Loucy (cell line): ENCODE results near the gene DDOST.

Experiments
- H2AFZ ChIP-seq: fragments of 200-600 bp; sonication (generic); 2 replicates; pipeline ENCODE4 v1.6.0; 2016; ENCODE audit warnings: antibody characterized with exemption, mild to moderate bottlenecking, low read length, moderate library complexity
- H3F3A ChIP-seq: fragments of 200-600 bp; 2 replicates; pipeline ENCODE4 v1.6.0; 2016; ENCODE audit warnings: antibody characterized with exemption, low read depth, mild to moderate bottlenecking
- H3K27me3 ChIP-seq: fragments of 200-600 bp; sonication (generic); 2 replicates; pipeline ENCODE4 v1.6.1; 2014; ENCODE audit warnings: low read length, mild to moderate bottlenecking; ENCODE audit not compliant: insufficient read depth, poor library complexity, severe bottlenecking
- H3K36me3 ChIP-seq: fragments of 200-600 bp; sonication (generic); 2 replicates; pipeline ENCODE4 v1.6.1; 2016; ENCODE audit warnings: low read length; ENCODE audit not compliant: insufficient read depth
- H3K4me1 ChIP-seq: fragments of 200-600 bp; sonication (generic); 2 replicates; pipeline ENCODE4 v1.5.1; 2014; ENCODE audit warnings: low read length, mild to moderate bottlenecking; ENCODE audit not compliant: insufficient read depth, poor library complexity, severe bottlenecking
- H3K4me2 ChIP-seq: fragments of 200-600 bp; sonication (generic); 2 replicates; pipeline ENCODE4 v1.6.0; 2014; ENCODE audit warnings: antibody characterized with exemption, low read length, low read depth, mild to moderate bottlenecking; ENCODE audit not compliant: poor library complexity, severe bottlenecking
- H3K4me3 ChIP-seq: fragments of 200-600 bp; sonication (generic); 2 replicates; pipeline ENCODE4 v1.5.1; 2014; ENCODE audit warnings: low read length, mild to moderate bottlenecking, mixed read lengths; ENCODE audit not compliant: poor library complexity, severe bottlenecking
- H3K79me2 ChIP-seq: fragments of 200-600 bp; sonication (generic); 2 replicates; pipeline ENCODE4 v1.6.1; 2014; ENCODE audit warnings: low read length; ENCODE audit not compliant: insufficient read depth
- H3K9ac ChIP-seq: fragments of 200-600 bp; sonication (generic); 2 replicates; pipeline ENCODE4 v1.6.0; 2014; ENCODE audit warnings: mild to moderate bottlenecking, low read depth, low read length, moderate library complexity; ENCODE audit not compliant: poor library complexity, severe bottlenecking
- H3K9me2 ChIP-seq: fragments of 200-600 bp; sonication (generic); replicated peaks from 2 replicates; pipeline ENCODE4 v1.6.1; 2016; ENCODE audit warnings: low read depth, low read length, mixed read lengths
- H3K9me3 ChIP-seq: fragments of 200-600 bp; sonication (generic); 2 replicates; pipeline ENCODE4 v1.6.1; 2014; ENCODE audit warnings: mild to moderate bottlenecking, antibody characterized with exemption, low read length, low read depth; ENCODE audit not compliant: insufficient read depth
- H4K20me1 ChIP-seq: fragments of 200-600 bp; sonication (generic); 2 replicates; pipeline ENCODE4 v1.6.0; 2014; ENCODE audit warnings: antibody characterized with exemption, low read length, mild to moderate bottlenecking; ENCODE audit not compliant: insufficient read depth, poor library complexity, severe bottlenecking
- CTCF ChIP-seq: fragments of 200-600 bp; sonication (generic); conservative IDR thresholded peaks from 2 replicates; pipeline ENCODE4 v1.5.1; 2014; ENCODE audit warnings: mild to moderate bottlenecking, antibody characterized with exemption, low read length
- EZH2phosphoT487 ChIP-seq: fragments of 200-600 bp; IDR thresholded peaks from 2 replicates; pipeline ENCODE4 v1.6.1; 2018; ENCODE audit warnings: antibody characterized with exemption, mild to moderate bottlenecking, moderate library complexity, borderline replicate concordance

The DDOST gene

DNA sequence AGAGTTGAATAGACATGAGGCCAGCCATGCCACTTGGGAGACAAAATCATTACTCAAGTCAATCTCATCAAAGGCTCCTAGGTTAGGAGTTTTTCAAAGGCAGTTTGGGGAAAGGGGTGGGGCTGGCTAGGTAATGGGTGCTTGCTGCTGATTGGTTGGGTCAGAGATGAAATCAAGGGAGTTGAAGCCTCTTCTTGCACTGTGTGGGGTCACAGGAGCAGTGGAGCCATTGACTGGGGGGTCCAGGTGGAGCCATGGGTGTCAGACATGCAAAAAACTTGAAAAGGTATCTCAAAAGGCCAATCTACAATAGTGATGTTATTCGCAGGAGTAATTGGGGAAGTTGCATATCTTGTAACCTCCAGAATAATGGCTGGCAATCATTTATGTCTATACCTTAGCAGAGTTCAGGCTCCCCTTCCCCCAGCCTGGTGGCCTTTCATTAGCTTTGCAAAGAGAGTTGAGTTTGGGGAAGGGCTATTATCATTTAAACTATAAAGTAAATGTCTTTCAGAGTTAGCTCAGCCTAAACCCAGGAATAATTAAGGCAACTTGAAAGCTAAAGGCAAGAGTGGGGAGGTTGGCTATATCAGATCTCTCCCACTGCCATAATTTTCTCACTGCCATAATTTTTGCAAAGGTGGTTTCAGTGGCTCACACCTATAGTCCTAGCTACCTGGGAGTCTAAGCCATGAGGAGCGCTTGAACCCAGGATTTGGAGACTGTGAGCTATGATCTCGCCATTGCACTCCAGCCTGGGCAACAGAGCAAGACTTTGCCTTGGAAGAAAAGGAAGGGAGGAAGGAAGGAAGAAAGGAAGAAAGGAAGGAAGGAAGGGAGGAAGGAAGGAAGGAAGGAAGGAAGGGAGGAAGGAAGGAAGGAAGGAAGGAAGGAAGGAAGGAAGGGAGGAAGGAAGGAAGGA is 35.7 kb downstream of the DDOST start:
- Histone ChIP-seq H4K20me1 (no peaks in the 10 kb centered on the region), H2AFZ (no peak overlapping the region), H3K9me3 (0 out of 2 replicates have a peak, but pooled peaks cover 3% of the 10 kb centered on the region), H3K4me3 (no peak overlapping the region), H3K4me1 (no peaks in the 10 kb centered on the region), H3K9ac (no peak overlapping the region), H3F3A (no peaks in the 10 kb centered on the region), H3K79me2 (no peaks in the 10 kb centered on the region), H3K9me2 (no peaks in the 10 kb centered on the region), H3K4me2 (no peak overlapping the region), H3K27me3 (no peaks in the 10 kb centered on the region), H3K36me3 (no peaks in the 10 kb centered on the region)
- no peak for TF ChIP-seq EZH2phosphoT487
- TF ChIP-seq CTCF = no peak

GRCh38 chr1:20624709-20625108 is 36.5 kb downstream of the DDOST start:
- Histone ChIP-seq H3K4me1 (no peaks in the 10 kb centered on the region), H3K4me2 (no peak overlapping the region), H2AFZ (0 out of 2 replicates have a peak overlapping the region, but pooled peaks have one; percentile 24)

DNA sequence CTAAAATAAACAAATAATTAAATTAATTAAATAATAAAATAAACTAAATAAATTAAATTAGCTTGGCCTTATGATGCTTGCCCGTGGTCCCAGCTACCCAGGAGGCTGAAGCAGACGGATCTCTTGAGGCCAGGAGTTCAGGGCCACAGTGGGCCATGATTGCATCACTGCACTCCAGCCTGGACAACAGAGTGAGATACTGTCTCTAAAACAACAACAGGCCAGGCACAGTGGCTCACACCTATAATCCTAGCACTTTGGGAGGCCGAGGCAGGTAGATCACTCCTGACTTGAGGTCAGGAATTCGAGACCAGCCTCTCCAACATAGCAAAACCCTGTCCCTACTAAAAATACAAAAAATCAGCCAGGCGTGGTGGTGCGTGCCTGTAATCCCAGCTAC is 40.2 kb downstream of the DDOST start:
- H3K27me3 ChIP-seq = no peaks in the 10 kb centered on the region
- TF ChIP-seq CTCF (no peak), EZH2phosphoT487 (no peak)
- no peak overlapping the region for H3K4me3 ChIP-seq
- H3K4me1 ChIP-seq = no peaks in the 10 kb centered on the region
- no peaks in the 10 kb centered on the region for H3K36me3 ChIP-seq
- H3K9ac ChIP-seq = no peak overlapping the region
- no peaks in the 10 kb centered on the region for H3K79me2 ChIP-seq
- H3K9me3 ChIP-seq = no peaks in the 10 kb centered on the region
- no peak overlapping the region for H3K4me2 ChIP-seq
- H4K20me1 ChIP-seq = no peaks in the 10 kb centered on the region
- H2AFZ ChIP-seq = no peak overlapping the region
- H3K9me2 ChIP-seq = no peaks in the 10 kb centered on the region
- no peaks in the 10 kb centered on the region for H3F3A ChIP-seq

More at GRCh38 chr1:20624709-20625108, 36.5 kb downstream of the DDOST start:
- no peaks in the 10 kb centered on the region for H4K20me1 ChIP-seq
- TF ChIP-seq EZH2phosphoT487 (no peak), CTCF (no peak)
- H3K36me3 ChIP-seq = no peaks in the 10 kb centered on the region
- no peak overlapping the region for H3K4me3 ChIP-seq
- no peaks in the 10 kb centered on the region for H3F3A ChIP-seq
- H3K79me2 ChIP-seq = no peaks in the 10 kb centered on the region
- H3K27me3 ChIP-seq = no peaks in the 10 kb centered on the region
- no peaks in the 10 kb centered on the region for H3K9me2 ChIP-seq
- H3K9ac ChIP-seq = no peak overlapping the region
- 0 out of 2 replicates have a peak, but pooled peaks cover 3% of the 10 kb centered on the region for H3K9me3 ChIP-seq
